ENCODE measurements around the gene BTBD7.

GRCh38 chr14:93317875-93318807 lies 14.7 kb downstream of the BTBD7 start:
- TF ChIP-seq CTCF (IDR thresholded peaks at IDR 0.05): no peak
- no peak for TF ChIP-seq POLR2A (IDR thresholded peaks at IDR 0.05)
